CD4-positive, alpha-beta T cell treated with Interleukin-17A for 1 hour (primary cell): ENCODE data around the gene ZBED4.

ENCODE experiments used
- DNase-seq: peaks from one replicate; pipeline ENCODE4 v3.0.0-alpha.2; 2020

ZBED4 gene

GRCh38 chr22:49883294-49883640 is 29.6 kb downstream of the ZBED4 start:
- DNase-seq = no peak

DNA sequence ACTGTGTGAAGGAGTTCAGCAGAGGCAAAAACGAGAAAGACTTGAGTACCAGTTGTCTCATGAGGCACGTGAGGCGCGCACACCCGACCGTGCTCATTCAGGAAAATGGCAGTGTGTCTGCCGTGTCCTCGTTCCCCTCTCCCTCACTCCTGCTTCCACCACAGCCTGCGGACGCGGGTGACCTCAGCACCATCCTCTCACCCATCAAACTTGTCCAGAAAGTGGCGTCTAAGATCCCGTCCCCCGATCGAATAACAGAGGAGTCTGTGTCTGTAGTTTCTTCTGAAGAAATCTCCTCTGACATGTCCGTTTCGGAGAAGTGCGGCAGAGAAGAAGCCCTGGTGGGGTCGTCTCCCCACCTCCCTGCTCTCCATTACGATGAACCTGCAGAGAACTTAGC is 30.4 kb downstream of the ZBED4 start:
- no peak for DNase-seq

DNA sequence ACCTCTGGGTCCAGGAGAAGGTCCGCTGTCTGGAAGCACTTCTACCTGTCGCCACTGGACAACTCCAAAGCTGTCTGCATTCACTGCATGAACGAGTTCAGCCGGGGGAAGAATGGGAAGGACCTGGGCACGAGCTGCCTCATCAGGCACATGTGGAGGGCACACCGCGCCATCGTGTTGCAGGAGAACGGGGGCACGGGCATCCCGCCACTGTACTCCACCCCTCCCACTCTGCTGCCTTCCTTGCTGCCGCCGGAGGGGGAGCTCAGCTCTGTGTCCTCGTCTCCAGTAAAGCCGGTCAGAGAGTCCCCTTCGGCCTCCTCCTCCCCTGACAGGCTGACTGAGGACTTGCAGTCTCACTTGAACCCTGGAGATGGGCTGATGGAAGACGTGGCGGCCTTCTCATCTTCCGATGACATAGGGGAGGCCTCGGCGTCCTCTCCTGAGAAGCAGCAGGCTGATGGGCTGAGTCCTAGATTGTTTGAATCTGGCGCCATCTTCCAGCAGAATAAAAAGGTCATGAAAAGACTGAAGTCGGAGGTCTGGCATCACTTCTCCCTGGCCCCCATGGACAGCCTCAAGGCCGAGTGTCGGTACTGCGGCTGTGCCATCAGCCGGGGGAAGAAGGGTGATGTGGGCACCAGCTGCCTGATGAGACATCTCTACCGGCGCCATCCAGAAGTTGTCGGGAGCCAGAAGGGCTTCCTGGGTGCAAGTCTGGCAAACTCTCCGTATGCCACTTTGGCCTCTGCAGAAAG is 31.0 kb downstream of the ZBED4 start:
- no peak for DNase-seq

GRCh38 chr22:49885281-49885680 is 31.6 kb downstream of the ZBED4 start:
- no peak for DNase-seq

- DNase-seq = no peak
These were observed 32.2 kb downstream of the ZBED4 start for GRCh38 chr22:49885881-49886280.

- no peak for DNase-seq
These were observed 32.9 kb downstream of the ZBED4 start for GRCh38 chr22:49886346-49887063.

- no peak for DNase-seq
These were observed 33.4 kb downstream of the ZBED4 start for GRCh38 chr22:49887064-49887451.

DNA sequence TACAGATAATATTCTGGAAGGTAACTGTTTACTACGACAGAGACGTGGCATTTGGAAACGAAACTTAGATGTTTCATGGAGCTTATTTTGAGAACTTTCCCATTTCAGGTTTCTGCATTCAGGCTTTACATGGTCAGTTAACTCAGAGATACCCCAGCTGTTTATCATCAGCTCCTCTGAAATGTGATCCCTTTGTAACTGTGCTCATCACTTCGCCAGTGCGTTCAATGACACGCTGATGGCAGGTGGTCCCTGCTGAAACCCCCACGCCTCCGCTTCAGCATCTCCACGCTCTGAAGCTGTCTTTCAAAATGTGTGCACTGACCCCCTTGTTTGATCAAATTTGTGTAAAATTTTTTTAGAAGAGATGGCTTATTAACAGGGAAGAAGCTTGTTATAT is 34.1 kb downstream of the ZBED4 start:
- no peak for DNase-seq

- DNase-seq = no peak
These were observed 35.4 kb downstream of the ZBED4 start for GRCh38 chr22:49889071-49889470.

- no peak for DNase-seq
These were observed 38.7 kb downstream of the ZBED4 start for GRCh38 chr22:49892226-49892899.

GRCh38 chr22:49893025-49893424 is 39.4 kb downstream of the ZBED4 start:
- DNase-seq = no peak

- DNase-seq = no peak
These were observed 40.8 kb downstream of the ZBED4 start for GRCh38 chr22:49894322-49895054.

- DNase-seq = no peak
These were observed 42.6 kb downstream of the ZBED4 start for GRCh38 chr22:49896201-49896600.

GRCh38 chr22:49897015-49897684 is 43.5 kb downstream of the ZBED4 start:
- no peak for DNase-seq

GRCh38 chr22:49899530-49899929 is 45.9 kb downstream of the ZBED4 start:
- DNase-seq = no peak

DNA sequence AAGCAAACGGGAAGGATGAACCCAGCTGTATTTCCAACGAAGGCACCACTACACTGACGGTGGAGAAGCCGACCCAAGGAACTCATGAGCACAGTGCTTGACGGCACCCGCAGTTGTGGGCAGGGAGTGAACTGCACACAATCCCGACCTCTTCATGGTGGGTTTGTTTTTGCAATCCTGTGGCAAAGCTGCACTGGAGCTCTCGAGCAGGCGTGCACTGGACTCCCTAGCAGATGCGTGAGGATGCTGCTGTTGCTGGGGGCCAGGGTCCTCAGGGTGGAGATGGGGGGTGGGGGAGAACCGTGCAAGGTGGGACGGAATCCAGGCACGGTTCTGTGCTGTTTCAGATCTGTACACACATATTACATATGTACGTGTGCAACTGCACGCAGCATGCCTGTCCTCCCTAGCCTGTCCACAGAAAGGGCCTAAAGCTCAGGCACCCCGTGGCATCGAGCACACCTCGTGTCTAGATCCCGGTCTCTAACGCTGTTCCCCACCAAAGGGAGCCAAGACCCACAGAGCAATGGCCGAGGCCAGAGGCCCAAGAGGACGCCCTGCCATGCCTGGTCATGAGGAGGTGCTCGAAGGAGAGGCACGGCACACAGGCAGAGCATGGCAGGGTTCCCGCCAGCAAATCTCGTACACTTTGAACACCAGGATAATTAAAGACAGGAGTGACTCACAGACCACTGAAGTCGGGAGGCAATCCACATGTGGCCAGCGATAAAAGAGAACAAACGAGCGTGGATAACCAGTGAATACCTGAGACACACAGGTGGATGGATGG is 47.0 kb downstream of the ZBED4 start:
- DNase-seq = no peak

DNA sequence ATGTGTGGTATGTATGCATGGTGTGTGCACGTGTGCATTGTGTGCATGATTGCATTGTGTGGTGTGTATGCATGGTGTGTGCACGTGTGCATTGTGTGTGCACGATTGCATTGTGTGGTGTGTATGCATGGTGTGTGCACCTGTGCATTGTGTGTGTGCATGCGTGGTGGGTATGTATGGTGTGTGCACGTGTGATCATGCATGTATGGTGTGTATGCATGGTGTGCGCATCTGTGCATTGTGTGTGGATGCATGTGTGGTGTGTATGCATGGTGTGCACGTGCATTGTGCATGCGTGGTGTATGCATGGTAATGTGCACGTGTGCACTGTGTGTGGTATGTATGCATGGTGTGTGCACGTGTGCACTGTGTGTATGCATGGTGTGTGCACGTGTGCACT is 47.8 kb downstream of the ZBED4 start:
- DNase-seq = no peak

- no peak for DNase-seq
These were observed 49.8 kb downstream of the ZBED4 start for GRCh38 chr22:49903322-49904039.

DNA sequence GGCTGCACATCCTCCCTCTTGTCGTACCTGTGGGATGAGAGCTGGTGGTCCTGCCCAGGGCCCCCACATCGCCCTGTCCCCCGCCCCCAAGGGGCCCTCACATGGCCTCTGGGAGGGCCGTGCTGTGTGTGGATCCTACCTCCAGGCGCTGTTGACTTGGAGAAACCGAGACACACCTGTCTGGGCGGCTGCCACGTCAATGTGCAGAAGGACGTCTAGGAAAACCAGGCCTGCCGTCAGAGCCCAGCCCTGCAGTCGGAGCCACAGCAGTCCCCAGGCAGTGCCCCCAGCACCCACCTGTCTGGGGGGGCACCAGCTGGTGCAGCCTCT is 50.4 kb downstream of the ZBED4 start:
- no peak for DNase-seq

DNA sequence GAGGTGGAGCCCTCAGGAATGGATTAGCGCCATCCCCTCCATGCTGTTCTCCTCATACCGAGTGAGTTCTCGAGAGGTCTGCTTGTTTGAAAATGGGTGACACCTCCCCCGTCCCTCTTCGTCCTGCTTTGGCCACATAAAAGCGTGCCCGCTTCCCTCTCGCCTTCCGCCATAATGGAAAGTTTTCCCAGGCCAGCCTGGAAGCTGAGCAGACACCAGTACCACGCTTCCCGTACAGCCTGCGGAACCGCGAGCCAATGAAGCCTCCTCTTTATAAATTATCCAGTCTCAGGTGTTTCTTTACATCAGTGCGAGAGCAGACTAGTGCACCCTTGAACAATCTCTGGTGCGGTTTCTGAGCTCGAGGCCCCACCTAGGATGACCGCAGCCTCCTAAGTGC is 51.8 kb downstream of the ZBED4 start:
- no peak for DNase-seq

DNA sequence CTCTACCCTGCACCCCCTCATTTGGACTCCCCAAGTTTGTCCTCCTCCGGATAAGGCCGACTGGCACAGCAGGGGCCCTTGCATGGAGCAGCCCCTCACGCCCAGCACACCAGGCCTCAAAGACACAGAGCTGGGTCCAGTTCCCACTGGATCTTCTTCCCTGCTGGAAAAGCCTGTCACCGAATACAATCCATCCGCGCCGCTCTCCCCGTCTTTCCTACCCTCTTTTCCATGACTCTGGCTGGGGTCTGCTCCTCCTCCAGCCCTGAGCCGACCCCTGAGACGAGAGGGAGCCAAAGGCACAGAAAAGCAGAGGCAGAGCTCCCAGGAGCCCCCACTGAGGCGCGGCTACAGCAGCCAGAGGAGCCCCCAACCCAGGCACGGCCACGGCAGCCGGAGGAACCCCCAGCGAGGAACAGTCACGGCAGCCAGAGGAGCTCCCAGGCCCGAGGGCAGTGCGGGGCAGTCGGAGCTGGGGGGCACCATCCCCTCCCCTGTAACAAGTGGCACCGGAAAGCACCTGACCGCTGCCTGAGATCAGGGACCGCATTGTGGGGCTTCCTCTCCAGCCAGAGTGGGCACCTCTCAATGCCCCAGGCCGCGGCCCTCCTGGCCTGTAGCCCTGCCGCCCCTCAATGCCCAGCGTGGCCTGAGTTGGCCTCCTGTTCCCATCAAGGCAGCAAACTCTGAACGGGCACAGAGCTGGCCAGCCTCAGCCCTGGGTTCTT is 52.6 kb downstream of the ZBED4 start:
- DNase-seq = no peak
